ENCODE data around the gene ZNF628.
"Not testable (repeated sequence)": the region's sequence is repeated elsewhere in the genome, so short reads cannot be mapped to it uniquely, and the experiment has no call there.

The ZNF628 gene

DNA sequence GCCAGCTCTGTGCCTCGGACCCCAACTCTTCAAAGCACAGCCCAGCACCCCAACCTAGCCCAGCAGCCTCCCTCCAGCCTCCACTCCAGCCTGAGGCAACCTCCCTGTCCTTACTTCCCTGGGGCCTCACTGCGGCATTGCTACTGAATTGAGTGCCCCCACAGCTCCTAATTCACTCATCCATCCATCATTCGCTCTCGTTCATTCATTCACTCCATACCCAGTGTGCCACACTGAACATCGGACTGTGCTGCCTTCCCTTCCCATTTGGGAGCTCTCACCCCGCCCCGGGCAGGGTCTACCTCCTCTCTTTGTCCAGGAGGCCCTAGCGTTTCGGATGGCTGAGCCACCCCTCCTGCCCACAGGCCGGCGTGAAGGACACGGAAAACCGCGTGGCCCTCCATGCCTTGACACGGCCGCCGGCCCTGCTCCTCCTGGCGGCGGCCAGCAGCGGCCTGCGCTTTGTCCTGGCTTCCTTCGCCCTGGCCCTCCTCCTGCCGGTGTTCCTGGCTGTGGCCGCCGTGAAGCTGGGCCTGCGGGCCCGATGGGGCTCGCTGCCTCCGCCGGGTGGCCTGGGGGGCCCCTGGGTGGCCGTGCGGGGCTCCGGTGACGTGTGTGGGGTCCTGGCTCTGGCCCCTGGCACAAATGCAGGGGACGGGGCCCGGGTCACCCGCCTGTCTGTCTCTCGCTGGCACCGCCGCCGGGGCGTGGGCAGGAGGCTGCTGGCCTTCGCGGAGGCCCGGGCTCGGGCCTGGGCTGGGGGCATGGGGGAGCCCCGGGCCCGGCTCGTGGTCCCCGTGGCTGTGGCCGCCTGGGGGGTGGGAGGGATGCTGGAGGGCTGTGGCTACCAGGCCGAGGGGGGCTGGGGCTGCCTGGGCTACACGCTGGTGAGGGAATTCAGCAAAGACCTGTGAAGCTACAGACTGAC lies 9.9 kb downstream of the ZNF628 start:
- no peak for DNase-seq

GRCh38 chr19:55486971-55487923 lies 10.8 kb downstream of the ZNF628 start:
- DNase-seq: no peak

DNA sequence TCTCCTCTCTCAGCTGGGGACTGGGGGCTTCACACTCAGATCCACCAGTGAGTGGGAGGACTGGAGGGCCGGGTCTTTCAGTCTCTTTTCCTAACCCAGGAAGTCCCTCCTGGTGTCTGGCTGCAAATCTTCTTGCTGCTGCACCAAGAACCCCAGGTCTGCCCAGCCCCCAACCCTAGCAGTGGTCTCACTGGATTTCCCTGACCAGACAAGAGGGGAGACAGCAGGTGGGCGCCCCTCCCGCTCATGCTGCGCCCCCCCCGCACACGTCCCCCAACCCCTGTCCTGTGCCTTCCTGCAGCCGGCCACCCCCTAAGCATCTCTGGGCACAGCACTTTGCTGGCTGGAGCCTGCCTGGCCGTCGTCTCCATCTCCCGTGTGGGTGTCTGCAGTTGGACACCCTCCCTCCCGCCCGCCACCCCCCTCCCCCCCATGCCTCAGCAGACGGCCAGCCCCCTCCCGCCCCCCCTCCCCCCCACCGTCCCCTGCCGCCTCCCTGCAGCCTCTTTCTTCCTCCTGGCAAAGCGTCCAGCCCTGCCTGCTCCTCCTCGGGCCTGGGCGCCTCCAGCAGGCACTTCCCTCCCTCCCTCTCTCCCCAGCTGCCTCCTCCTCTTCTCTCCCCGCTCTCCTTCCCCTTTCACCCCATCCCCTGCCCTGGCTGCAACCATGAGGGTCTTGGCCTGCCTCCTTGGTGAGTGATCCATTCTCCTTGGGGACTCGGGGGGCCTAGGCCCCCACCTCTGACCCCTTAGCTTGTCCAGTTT lies 11.7 kb downstream of the ZNF628 start, which contains the start of gene SSC5D:
Gene SSC5D (plus strand): TSS at position 513 of the 764 bp plus-strand sequence. CDS start 154 bp downstream, at position 667.
- no peak for DNase-seq

DNA sequence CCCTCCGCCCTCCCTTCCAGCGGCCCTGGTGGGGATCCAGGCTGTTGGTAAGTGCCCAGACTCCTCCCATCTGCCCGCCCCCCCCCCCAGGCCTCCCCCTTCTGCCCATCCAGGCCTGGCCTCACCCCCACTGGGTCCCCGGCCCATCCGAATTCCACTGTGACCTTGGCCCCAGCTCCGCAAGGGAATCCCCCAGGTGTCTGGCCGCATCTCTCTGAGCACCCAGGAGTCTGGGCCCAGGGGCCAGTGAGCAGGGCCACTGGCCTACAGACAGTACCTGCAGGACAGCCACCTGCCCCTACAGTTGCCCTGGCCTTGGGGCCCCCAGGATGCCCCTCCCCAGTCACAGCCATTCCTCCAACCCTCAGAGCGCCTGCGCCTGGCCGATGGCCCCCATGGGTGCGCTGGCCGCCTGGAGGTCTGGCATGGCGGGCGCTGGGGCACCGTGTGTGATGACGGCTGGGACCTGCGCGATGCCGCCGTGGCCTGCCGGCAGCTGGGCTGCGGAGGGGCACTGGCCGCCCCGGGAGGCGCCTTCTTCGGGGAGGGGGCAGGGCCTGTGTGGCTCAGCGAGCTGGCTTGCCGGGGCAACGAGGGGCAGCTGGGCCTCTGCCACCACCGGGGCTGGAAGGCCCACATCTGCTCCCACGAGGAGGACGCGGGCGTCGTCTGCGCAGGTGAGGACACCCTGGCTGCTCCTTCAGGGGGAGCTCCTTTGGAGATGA lies 12.7 kb downstream of the ZNF628 start:
- no peak for DNase-seq

GRCh38 chr19:55489711-55490477 lies 13.5 kb downstream of the ZNF628 start:
- no peak for DNase-seq

DNA sequence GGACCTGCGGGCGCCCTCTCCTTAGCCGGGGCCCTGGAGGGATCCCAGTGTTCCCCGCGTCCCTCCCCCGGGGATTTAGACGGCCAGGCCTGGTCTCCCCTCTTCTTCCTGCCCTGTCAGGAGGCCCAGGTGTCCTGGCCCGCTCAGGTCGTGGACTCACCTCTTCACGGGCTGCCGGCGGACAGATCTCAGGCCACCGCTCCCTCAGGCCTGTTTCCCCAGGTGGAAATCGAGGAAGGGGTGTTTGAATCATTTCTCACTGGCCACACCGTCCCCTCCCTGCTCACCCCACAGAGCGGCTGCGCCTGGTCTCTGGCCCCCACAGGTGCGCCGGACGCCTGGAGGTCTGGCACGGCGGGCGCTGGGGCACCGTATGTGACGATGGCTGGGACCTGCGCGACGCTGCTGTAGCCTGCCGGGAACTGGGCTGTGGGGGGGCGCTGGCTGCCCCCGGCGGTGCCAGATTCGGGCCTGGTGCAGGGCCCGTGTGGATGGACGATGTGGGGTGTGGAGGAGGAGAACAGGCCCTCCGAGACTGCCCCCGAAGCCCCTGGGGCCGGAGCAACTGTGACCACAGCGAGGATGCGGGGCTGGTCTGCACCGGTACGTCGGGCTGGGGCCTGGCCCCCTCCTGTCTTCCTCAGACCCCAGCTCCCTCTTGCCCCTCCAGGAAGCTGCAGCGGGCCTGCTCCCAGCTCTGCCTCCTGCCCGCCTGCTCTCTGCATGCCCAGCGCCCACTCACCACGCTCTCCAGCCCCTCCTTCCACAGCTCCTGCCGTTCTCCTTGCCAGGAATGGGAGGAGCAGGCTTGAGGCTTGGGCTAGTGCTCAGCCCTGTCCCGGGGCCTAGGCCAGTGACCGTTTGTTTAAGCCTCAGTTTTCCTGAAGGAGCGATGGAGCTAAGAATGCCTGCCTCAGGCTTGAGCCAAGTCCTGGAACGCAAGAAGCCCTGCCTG lies 14.3 kb downstream of the ZNF628 start:
- DNase-seq: no peak

- no peak for DNase-seq
These were observed 15.3 kb downstream of the ZNF628 start for GRCh38 chr19:55491546-55492360.

- peak; percentile 58 for DNase-seq
These were observed 16.0 kb downstream of the ZNF628 start for GRCh38 chr19:55492362-55492944.

DNA sequence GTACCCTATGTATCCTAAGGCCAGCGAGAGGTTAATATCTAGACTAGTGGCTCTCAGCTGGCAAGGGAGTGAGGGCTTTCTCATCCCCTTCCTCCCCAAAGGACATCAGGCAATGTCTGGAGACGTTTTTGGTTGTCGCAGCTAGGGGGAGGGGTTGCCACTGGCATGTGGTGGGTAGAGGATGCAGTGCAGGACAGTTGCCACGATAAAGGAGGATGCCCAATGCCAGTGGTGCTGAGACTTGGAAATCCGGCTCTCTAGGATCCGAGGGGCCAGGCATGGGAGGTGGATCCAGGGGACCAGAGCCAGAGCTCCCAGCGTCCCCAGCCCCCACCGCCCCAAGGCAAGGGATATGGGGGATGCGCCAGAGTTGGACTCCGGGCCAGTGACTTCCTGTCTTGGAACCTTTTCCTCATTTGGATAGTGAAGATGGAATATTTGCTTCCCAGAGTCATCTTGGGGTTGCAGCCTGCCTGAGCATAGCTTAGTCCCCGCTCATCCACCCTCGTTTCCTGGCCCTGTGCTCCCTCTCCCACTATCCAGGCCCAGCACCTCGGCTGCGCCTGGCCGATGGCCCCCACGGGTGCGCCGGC lies 16.7 kb downstream of the ZNF628 start:
- DNase-seq: no peak

GRCh38 chr19:55493645-55494171 lies 17.3 kb downstream of the ZNF628 start:
- no peak for DNase-seq

DNA sequence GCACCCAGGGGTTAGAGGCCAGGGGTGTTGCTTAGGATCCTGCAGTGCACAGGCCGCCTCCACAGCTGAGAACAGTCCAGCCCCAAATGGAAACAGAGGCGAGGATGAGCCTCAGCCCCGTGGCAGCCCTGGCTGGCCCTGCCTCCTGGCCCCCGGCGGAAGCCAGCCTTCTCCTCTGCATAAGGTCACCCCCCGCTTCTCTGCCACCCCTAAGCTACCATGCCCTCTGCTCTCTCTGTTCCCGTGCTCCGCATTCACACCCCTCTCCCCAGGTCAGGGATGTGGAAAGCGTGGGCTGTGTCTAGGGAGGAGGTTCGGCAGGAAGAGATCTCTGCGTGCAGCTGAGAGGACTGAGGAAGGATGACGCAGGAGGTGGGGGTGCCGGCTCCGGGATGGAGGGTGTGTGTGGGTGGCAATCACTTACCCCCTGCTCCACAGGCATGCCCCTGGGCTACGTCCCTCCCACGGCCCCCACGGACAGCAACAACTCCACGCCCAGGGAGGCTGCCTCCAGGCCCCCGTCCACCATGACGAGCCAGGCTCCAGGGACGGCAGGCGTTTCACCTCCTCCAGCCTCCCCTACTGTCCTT lies 17.9 kb downstream of the ZNF628 start:
- no peak for DNase-seq

DNA sequence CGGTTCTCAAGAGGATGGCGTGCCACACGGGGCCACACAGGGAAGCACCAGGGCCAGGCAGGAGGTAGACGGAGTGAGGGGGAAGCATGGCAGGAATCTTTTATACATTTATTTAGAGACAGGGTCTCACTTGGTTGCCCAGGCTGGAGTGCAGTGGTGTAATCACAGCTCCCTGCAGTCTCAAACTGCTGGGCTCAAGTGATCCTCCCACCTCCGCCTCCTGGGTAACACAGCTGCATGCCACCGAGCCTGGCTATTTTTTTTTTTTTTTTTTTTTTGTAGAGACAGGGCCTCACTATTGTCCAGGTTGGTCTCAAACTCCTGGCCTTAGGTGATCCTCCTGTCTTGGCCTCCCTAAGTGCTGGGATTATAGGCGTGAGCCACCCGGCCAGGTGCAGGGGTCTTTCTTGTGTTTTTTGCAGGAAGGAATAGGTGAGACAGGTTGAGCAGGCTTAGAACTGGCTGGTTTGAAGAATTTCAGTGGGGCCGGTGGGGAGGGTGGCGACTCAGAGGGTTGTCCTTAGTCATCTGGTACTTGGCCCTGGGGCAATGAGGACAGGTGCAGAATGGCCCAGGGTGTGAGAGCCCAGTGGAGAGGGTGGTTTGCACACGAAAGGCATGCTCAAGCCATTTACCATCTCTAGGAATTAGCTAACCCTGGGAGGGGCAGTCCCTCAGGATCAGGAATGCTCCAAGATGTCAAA lies 19.4 kb downstream of the ZNF628 start:
- DNase-seq: peak; percentile 72

- not testable (repeated sequence) for DNase-seq
These were observed 20.4 kb downstream of the ZNF628 start for GRCh38 chr19:55496820-55497219.

DNA sequence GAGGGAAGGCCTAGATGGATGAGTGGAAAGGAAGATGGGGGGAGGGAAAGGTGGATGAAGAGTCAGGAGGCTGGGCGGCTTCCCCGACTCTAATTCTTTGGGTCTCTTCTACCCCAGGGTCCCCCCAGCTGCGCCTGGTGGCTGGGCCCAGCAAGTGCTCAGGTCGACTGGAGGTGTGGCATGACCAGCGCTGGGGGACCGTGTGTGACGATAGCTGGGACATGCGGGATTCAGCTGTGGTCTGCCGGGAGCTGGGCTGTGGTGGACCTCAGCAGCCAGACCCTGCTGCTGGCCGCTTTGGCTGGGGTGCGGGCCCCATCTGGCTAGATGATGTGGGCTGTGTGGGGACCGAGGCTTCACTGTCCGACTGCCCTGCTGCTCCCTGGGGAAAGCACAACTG lies 21.3 kb downstream of the ZNF628 start:
- no peak for DNase-seq

DNA sequence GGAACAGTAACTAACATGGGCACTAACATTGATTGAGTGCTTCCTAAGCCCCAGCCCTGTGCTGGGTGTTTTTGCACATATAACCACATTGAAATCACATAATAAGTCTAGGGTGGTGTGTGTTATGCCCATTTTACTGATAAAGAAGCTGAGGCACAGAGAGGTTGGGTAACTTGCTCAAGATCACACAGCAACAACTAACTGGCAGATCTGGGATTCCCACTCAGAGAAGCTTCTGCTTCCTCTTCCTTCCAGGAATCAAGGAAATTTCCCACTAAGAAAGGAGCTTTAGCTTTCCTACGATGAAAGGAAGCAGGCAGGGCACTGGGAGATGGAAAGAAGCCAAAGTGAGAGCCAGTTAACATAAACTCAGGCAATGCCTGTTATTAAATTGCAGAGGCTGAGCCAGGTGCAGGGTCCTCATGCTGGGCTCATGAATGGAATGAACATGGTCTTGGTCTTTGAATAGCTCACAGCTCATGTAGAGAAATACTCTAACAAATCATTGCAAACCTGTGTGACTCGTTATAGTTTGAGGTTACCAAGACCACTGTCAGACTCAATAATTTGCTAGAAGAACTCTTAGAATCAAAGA lies 21.9 kb downstream of the ZNF628 start:
- peak; percentile 68 for DNase-seq

DNA sequence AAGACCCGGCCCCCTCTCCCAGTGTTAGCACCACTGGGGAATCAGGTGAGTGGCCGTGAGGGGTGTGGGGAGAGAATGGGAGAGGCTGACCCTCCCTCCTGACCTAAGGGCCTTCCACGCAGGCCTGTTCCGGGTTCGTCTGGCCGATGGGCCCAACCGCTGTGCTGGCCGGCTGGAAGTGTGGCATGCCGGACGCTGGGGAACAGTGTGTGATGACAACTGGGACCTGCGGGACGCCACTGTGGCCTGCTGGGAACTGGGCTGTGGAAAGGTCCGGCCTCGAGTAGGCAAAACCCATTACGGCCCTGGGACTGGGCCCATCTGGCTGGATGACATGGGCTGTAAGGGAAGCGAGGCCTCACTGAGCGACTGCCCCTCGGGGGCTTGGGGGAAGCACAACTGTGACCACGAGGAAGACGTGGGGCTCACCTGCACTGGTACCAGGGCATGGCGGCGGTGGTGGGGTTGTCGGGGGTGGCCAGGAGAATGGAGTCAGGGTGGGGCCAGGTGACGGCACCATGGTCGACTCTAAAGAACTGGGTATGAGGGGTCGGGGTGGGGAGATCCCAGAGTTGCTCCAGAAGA lies 24.0 kb downstream of the ZNF628 start:
- no peak for DNase-seq
